ENCODE data around the gene PLEKHN1. TPM values are rescaled to one million over a fixed set of nuclear protein-coding genes. Genes with fewer than 3 reads are reported as not detected.

Gene PLEKHN1
- total and polyA plus RNA-seq, 2 of the 4 experiments (the other 2 are of a cell fraction): 0.54 to 2.1 TPM

- peaks cover 25% of the 10 kb centered on the region for H4K20me1 ChIP-seq (ENCODE audit: insufficient read depth, low read length)
- no peak overlapping the region for H2BK20ac ChIP-seq (ENCODE audit: low read depth, low read length)
- BruUV-seq (replicated peaks): no TSS peak
- peak overlapping the region; percentile 92 for H2BK5ac ChIP-seq (ENCODE audit: low read depth, low read length, poor library complexity, severe bottlenecking)
- no peaks in the 10 kb centered on the region for H3K27me3 ChIP-seq (ENCODE audit: control insufficient read depth, insufficient read depth, low read length)
- peaks cover 15% of the 10 kb centered on the region for H3K36me3 ChIP-seq (ENCODE audit: control insufficient read depth, insufficient read depth, low read length)
- peak overlapping the region; percentile 12; the same call in 1 of the 2 replicates for H4K91ac ChIP-seq (ENCODE audit: insufficient read depth, low read depth, low read length)
- DNase-seq (peak; percentile 75), ATAC-seq (ENCODE audit: low read depth) (peak; percentile 89)
- dilution Hi-C loops (cut with HindIII; ENCODE audit: low sequenced_read_pairs, unreplicated experiment) (no loop called here), in situ Hi-C loops (cut with MboI; ENCODE audit: low sequenced_read_pairs) (no loop called here), intact Hi-C loops (cut with micrococcal nuclease) (no loop called here)
- peak overlapping the region; percentile 63 for H3K4me3 ChIP-seq (ENCODE audit: insufficient read depth, low read depth, low read length)
- no peak overlapping the region; the same call in 1 of the 2 replicates for H3K23ac ChIP-seq (ENCODE audit: low read depth, low read length)
- peak overlapping the region in 1 of 2 experiments; percentile 84; a peak in 2 of 4 replicates for H4K8ac ChIP-seq (ENCODE audit: low read depth in 2 of 2, low read length in 2 of 2)
- no peak overlapping the region for H3K4ac ChIP-seq (ENCODE audit: low read depth, low read length)
- no peaks in the 10 kb centered on the region for H3K9me3 ChIP-seq (ENCODE audit: control insufficient read depth, insufficient read depth, low read length)
- H3K9me1 ChIP-seq (ENCODE audit: insufficient read depth, low read length): peaks cover 2% of the 10 kb centered on the region; the same call in 1 of the 2 replicates
- H2BK120ac ChIP-seq (ENCODE audit: low read depth, low read length): peak overlapping the region; percentile 48; the same call in 1 of the 2 replicates
- H3K4me2 ChIP-seq (ENCODE audit: low read depth, low read length): peak overlapping the region; percentile 24; the same call in 1 of the 2 replicates
- no peak overlapping the region; the same call in 1 of the 2 replicates for H3K9ac ChIP-seq (ENCODE audit: low read depth, low read length)
- H2AK5ac ChIP-seq (ENCODE audit: low read depth, low read length): no peak overlapping the region; the same call in 1 of the 2 replicates
- no peak overlapping the region for H2BK15ac ChIP-seq (ENCODE audit: low read depth, low read length)
- H3K56ac ChIP-seq (ENCODE audit: extremely low read depth, insufficient read depth, low read length): no peak overlapping the region
- no peak overlapping the region; the same call in 1 of the 2 replicates for H3K18ac ChIP-seq (ENCODE audit: low read depth, low read length)
- ChIA-PET CTCF (interaction anchor here (1.0 to 1.4 kb wide), 3 partner anchors 17 to 35 kb away, joined by 3 to 4 read pairs (median 4); no protein-coding TSS in a partner anchor), POLR2A (ENCODE audit: unreplicated experiment) (interaction anchor here (0.6 kb wide), 1 partner anchor 254 kb away, joined by 6 read pairs; the partner anchor contains the start of gene UBE2J2)
- H2AK9ac ChIP-seq (replicated peaks; ENCODE audit: low read depth, low read length, poor library complexity): peak overlapping the region; percentile 90
- peaks cover 15% of the 10 kb centered on the region for H3K4me1 ChIP-seq (ENCODE audit: control insufficient read depth, insufficient read depth, low read length)
- H4K5ac ChIP-seq (ENCODE audit: low read depth, low read length): no peak overlapping the region
- peak overlapping the region; percentile 93 for H3K27ac ChIP-seq (ENCODE audit: insufficient read depth, low read length)
- WGBS, 2 experiments (ENCODE audit: extremely low coverage in 2 of 2, insufficient read length in 1 of 2): 8% methylated on average over 29 of the region's 91 CpGs; no CpG with 5 or more reads in 1 of the 2 experiments
- H3K14ac ChIP-seq (replicated peaks; ENCODE audit: low read depth, low read length): no peak overlapping the region; the same call in 1 of the 2 replicates
- TF ChIP-seq MAZ (IDR thresholded peaks at IDR 0.05; ENCODE audit: borderline replicate concordance, low read depth, low read length): peak; percentile 84; the same call in 1 of the 2 replicates
- TF ChIP-seq CTCF (conservative IDR thresholded peaks at IDR 0.05; ENCODE audit: low read depth, low read length): peak; percentile 52
- peak; percentile 45; the same call in 1 of the 2 replicates for TF ChIP-seq MXI1 (IDR thresholded peaks at IDR 0.05; ENCODE audit: borderline replicate concordance, low read depth, low read length)
- TF ChIP-seq RCOR1 (IDR thresholded peaks at IDR 0.05; ENCODE audit: insufficient replicate concordance, low read length): no peak
- 0 out of 2 replicates have a peak, but pooled peaks have one; percentile 3 for TF ChIP-seq SMC3 (IDR thresholded peaks at IDR 0.05; ENCODE audit: low read depth, low read length)
- peak overlapping the region; percentile 97 for H2AFZ ChIP-seq (replicated peaks; ENCODE audit: low read length, poor library complexity)
- H3K79me1 ChIP-seq (ENCODE audit: low read depth in 1 of 2, low read length in 2 of 2): peaks cover 14 to 36% of the 10 kb centered on the region in 2 experiments; a peak in 3 of 4 replicates
Measured at GRCh38 chr1:1019122-1019999, 53.1 kb downstream of the PLEKHN1 start.
